A673 (cell line): ENCODE measurements around the gene ZNF680. TPM values are rescaled to one million over a fixed set of nuclear protein-coding genes. Genes with fewer than 3 reads are reported as not detected.

Experiments
- BruUV-seq: library from RNA; stranded (reverse); fragments of 400-500 nt; replicated peaks from 2 replicates; lab custom pipeline; 2021; lab: Mats Ljungman, UMichigan
- CTCF ChIA-PET: fragments of 300-600 bp; sonication (Branson Sonifier 250); formaldehyde crosslinking; loops from one replicate; lab custom pipeline; 2022; ENCODE audit warnings: antibody characterized with exemption; lab: Charles Lee
- POLR2A ChIA-PET: fragments of 300-600 bp; sonication (Branson Sonifier 250); formaldehyde crosslinking; loops from one replicate; lab custom pipeline; 2022; ENCODE audit warnings: antibody characterized with exemption; ENCODE audit not compliant: low non-redundant PET; lab: Charles Lee
- DNase-seq: peaks from one replicate; pipeline ENCODE4 v3.0.0-alpha.2; 2015; ENCODE audit warnings: low spot score
- H3K27ac ChIP-seq: fragments of 200-600 bp; sonication (generic); 2 replicates; pipeline ENCODE4 v1.5.1; 2016; ENCODE audit warnings: mixed run types, low read depth, mild to moderate bottlenecking, mixed read lengths, antibody characterized with exemption, low read length; ENCODE audit not compliant: poor library complexity, severe bottlenecking
- H3K27me3 ChIP-seq: fragments of 200-600 bp; sonication (generic); replicated peaks from 2 replicates; pipeline ENCODE4 v1.6.1; 2017; ENCODE audit warnings: mixed run types, low read depth, mild to moderate bottlenecking, mixed read lengths, antibody characterized with exemption, low read length; ENCODE audit not compliant: insufficient read depth, poor library complexity
- H3K36me3 ChIP-seq: fragments of 200-600 bp; sonication (generic); 2 replicates; pipeline ENCODE4 v1.6.1; 2016; ENCODE audit warnings: mixed run types, mild to moderate bottlenecking, mixed read lengths, antibody characterized with exemption, low read length; ENCODE audit not compliant: insufficient read depth, poor library complexity, severe bottlenecking
- H3K4me1 ChIP-seq: fragments of 200-600 bp; sonication (generic); 2 replicates; pipeline ENCODE4 v1.6.1; 2017; ENCODE audit warnings: mixed run types, mild to moderate bottlenecking, mixed read lengths, antibody characterized with exemption, low read length; ENCODE audit not compliant: insufficient read depth, poor library complexity, severe bottlenecking
- H3K4me3 ChIP-seq: fragments of 200-600 bp; sonication (generic); 2 replicates; pipeline ENCODE4 v1.5.1; 2016; ENCODE audit warnings: low read depth, mixed run types, mild to moderate bottlenecking, mixed read lengths, low read length; ENCODE audit not compliant: poor library complexity, severe bottlenecking
- H3K9me3 ChIP-seq: fragments of 200-600 bp; sonication (generic); 2 replicates; pipeline ENCODE4 v1.6.1; 2016; ENCODE audit warnings: mixed run types, low read depth, mild to moderate bottlenecking, mixed read lengths, antibody characterized with exemption, low read length; ENCODE audit not compliant: poor library complexity, severe bottlenecking
- EZH2 ChIP-seq: fragments of 200-600 bp; sonication (generic); IDR thresholded peaks from 2 replicates; pipeline ENCODE4 v1.6.1; 2017; ENCODE audit warnings: borderline replicate concordance, low read depth, mild to moderate bottlenecking, mixed read lengths, antibody characterized with exemption, low read length; ENCODE audit not compliant: poor library complexity, severe bottlenecking
- intact Hi-C: fragments of 100-400 bp; cut with micrococcal nuclease; formaldehyde crosslinking; loops from one replicate; pipeline ENCODE4 v1.10.0; 2022; ENCODE audit not compliant: unreplicated experiment
- total RNA-seq: library from RNA; stranded (reverse); gene quantifications from 2 replicates; pipeline ENCODE4 v1.2.3, GENCODE V29; 2021
- TF ChIP-seq, protein P1 (sequence below): fragments of 300-800, 200-600 bp; sonication (generic); conservative IDR thresholded peaks from 2 replicates; pipeline ENCODE4 v1.5.1; 2017; ENCODE audit warnings: low read depth, mild to moderate bottlenecking, antibody characterized with exemption, low read length, moderate library complexity, mixed read lengths

The ZNF680 gene
- total RNA-seq, 1 experiment from 2014 or later = 10.2 TPM

DNA sequence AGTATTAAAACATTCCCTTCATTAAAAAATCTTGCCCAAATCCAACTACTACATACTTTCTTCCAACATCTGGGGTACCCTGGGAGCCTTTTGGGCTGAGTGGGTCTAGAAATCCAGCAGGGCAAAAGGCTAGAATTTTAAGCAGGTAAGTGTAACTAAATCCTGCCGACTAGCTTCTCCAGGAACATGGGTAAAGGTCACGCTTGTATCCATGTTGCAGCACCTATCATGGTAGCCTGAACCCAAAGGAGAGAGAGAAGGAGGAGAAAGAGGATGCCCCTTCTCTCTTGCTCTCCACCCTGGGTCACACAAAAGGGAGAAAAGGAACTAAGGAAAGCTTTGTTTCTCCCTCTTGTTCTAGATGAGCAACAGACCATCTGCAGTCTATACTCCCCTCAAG lies 53.3 kb downstream of the ZNF680 start:
- Histone ChIP-seq H3K4me3 (no peak overlapping the region), H3K4me1 (no peaks in the 10 kb centered on the region), H3K27me3 (no peaks in the 10 kb centered on the region), H3K9me3 (peaks cover 40% of the 10 kb centered on the region), H3K36me3 (no peaks in the 10 kb centered on the region), H3K27ac (no peak overlapping the region)
- intact Hi-C loops = no loop called here
- BruUV-seq = no TSS peak
- CTCF ChIA-PET = no interaction called here
- no peak for DNase-seq
- TF ChIP-seq, protein P1, sequence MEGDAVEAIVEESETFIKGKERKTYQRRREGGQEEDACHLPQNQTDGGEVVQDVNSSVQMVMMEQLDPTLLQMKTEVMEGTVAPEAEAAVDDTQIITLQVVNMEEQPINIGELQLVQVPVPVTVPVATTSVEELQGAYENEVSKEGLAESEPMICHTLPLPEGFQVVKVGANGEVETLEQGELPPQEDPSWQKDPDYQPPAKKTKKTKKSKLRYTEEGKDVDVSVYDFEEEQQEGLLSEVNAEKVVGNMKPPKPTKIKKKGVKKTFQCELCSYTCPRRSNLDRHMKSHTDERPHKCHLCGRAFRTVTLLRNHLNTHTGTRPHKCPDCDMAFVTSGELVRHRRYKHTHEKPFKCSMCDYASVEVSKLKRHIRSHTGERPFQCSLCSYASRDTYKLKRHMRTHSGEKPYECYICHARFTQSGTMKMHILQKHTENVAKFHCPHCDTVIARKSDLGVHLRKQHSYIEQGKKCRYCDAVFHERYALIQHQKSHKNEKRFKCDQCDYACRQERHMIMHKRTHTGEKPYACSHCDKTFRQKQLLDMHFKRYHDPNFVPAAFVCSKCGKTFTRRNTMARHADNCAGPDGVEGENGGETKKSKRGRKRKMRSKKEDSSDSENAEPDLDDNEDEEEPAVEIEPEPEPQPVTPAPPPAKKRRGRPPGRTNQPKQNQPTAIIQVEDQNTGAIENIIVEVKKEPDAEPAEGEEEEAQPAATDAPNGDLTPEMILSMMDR = no peak
- no peak for TF ChIP-seq EZH2
- POLR2A ChIA-PET = no interaction called here

DNA sequence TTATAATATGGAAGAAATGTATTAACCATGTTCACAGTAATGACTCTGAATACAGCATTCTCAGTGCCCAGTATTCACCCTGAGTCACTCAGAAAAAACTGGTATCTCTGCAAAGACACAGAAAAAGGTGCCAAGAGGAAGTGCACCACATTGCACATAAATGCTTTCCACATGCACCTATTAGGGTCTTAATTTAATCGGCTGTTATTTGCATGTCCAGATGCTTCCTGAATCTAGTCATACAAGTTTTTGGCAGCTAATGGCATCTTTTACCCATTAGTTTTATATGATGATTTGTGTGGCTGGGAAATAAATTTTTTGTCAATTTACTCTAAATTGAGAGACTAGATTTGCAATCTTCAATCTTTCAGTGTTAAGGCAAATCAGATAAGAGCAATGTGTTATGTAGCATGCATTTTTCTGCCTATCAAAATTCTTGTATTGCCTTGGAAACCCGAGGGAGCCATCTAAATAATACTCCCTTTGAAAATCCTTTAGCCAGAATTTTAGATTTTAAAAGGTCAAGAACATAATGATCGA lies 58.2 kb downstream of the ZNF680 start:
- POLR2A ChIA-PET = no interaction called here
- BruUV-seq = no TSS peak
- Histone ChIP-seq H3K4me1 (no peaks in the 10 kb centered on the region), H3K9me3 (peaks cover 30% of the 10 kb centered on the region), H3K36me3 (no peaks in the 10 kb centered on the region), H3K4me3 (no peak overlapping the region), H3K27me3 (no peaks in the 10 kb centered on the region), H3K27ac (no peak overlapping the region)
- peak; percentile 10 for DNase-seq
- CTCF ChIA-PET = no interaction called here
- no peak for TF ChIP-seq EZH2
- TF ChIP-seq, protein P1 = no peak
- intact Hi-C loops = no loop called here

DNA sequence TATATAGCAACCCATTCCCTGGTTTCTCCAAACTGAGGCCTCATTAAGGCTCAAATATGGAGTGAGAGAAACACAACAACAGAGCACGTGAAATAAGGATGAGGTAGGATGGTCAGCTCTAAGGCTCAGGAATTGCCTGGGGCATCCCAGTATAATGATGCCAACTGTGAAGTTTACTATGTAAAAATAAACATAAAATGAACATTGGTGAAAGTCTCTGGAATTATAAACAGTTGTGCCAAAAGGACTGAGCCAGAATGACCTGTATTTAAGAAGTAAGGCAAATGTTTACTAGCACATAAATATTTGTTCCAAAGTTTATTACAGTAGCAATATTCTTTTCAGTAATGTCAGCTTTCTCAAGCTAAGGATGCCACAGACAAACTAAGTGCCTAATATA lies 64.6 kb downstream of the ZNF680 start:
- Histone ChIP-seq H3K27ac (no peak overlapping the region), H3K4me1 (no peaks in the 10 kb centered on the region), H3K4me3 (no peak overlapping the region), H3K36me3 (no peaks in the 10 kb centered on the region), H3K9me3 (peaks cover 14% of the 10 kb centered on the region), H3K27me3 (no peaks in the 10 kb centered on the region)
- CTCF ChIA-PET = no interaction called here
- no peak for DNase-seq
- TF ChIP-seq, protein P1 = no peak
- TF ChIP-seq EZH2 = no peak
- intact Hi-C loops = no loop called here
- POLR2A ChIA-PET = no interaction called here
- no TSS peak for BruUV-seq
